PFSK-1 (cell line): Measurements from ENCODE around the gene LGALSL.

Source experiments
- FOXP2 ChIP-seq: optimal IDR thresholded peaks from 2 replicates; pipeline ENCODE3; 2011; ENCODE audit warnings: borderline replicate concordance, control low read depth, inconsistent platforms; ENCODE audit not compliant: insufficient read depth; ENCODE audit errors: extremely low read length, extremely low read depth
- POLR2AphosphoS5 ChIP-seq: IDR thresholded peaks from 2 replicates; pipeline ENCODE4 v1.6.1; 2012; ENCODE audit warnings: low read depth, mild to moderate bottlenecking, control low read depth, low read length, moderate library complexity
- SIN3A ChIP-seq: IDR thresholded peaks from 2 replicates; pipeline ENCODE4 v1.6.1; 2012; ENCODE audit warnings: mild to moderate bottlenecking, low read length, moderate library complexity, borderline replicate concordance; ENCODE audit not compliant: insufficient read depth
- TAF1 ChIP-seq: IDR thresholded peaks from 2 replicates; pipeline ENCODE4 v1.6.1; 2012; ENCODE audit warnings: low read length, control low read depth, borderline replicate concordance; ENCODE audit not compliant: insufficient read depth
- TF ChIP-seq, protein P1 (sequence below), 2 experiments: IDR thresholded peaks; 2 replicates each; pipeline versions ENCODE4 v1.6.1 to v1.8.0; 2011 to 2012; ENCODE audit warnings: low read depth in 2 of 2, low read length in 2 of 2, control low read depth in 1 of 2, inconsistent platforms in 1 of 2, mild to moderate bottlenecking in 1 of 2, moderate library complexity in 1 of 2; ENCODE audit not compliant: insufficient read depth in 1 of 2

LGALSL gene

DNA sequence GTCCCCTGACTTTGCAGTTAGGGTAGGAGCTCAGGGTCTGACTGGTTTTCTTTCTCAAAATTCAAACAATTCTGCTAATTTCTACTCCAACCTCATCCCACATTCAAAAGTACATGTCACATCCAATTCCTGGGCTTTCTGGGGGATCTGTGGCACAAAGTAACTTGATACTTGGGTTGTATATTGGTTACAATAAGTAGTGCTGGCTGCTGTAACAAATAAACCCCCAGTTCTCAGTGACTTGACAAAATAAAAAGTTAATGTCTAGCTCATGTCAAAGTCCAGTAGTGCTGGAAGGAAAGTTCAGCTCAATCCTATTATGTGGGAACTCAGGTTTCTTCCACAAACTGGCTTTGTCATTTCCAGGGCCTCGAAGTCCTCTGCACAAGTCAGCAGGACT is 23.1 kb downstream of the LGALSL start:
- TF ChIP-seq POLR2AphosphoS5: no peak
- TF ChIP-seq, protein P1, sequence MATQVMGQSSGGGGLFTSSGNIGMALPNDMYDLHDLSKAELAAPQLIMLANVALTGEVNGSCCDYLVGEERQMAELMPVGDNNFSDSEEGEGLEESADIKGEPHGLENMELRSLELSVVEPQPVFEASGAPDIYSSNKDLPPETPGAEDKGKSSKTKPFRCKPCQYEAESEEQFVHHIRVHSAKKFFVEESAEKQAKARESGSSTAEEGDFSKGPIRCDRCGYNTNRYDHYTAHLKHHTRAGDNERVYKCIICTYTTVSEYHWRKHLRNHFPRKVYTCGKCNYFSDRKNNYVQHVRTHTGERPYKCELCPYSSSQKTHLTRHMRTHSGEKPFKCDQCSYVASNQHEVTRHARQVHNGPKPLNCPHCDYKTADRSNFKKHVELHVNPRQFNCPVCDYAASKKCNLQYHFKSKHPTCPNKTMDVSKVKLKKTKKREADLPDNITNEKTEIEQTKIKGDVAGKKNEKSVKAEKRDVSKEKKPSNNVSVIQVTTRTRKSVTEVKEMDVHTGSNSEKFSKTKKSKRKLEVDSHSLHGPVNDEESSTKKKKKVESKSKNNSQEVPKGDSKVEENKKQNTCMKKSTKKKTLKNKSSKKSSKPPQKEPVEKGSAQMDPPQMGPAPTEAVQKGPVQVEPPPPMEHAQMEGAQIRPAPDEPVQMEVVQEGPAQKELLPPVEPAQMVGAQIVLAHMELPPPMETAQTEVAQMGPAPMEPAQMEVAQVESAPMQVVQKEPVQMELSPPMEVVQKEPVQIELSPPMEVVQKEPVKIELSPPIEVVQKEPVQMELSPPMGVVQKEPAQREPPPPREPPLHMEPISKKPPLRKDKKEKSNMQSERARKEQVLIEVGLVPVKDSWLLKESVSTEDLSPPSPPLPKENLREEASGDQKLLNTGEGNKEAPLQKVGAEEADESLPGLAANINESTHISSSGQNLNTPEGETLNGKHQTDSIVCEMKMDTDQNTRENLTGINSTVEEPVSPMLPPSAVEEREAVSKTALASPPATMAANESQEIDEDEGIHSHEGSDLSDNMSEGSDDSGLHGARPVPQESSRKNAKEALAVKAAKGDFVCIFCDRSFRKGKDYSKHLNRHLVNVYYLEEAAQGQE (IDR thresholded peaks at IDR 0.05; ENCODE audit: insufficient read depth in 1 of 2, low read depth in 2 of 2, low read length in 2 of 2): no peak
- TF ChIP-seq TAF1: no peak
- TF ChIP-seq FOXP2: no peak
- no peak for TF ChIP-seq SIN3A

DNA sequence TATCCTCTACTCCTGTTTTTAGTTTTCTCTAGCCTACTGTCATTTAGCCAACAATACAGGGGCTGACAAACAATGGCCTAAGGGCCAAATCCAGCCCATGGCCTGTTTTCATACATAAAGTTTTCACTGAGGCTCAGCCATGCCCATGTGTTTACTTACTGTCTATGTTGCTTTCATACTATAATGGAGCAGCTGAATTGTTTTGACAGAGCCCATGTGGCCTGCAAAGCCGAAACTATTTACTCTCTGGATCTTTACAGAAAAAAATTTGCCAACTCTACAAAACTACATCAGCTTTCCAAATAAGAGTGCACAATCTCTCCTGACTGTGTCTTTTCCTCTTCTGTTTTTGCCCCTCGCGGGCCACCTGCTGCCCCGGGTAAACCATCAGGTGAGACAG is 24.0 kb downstream of the LGALSL start:
- TF ChIP-seq FOXP2 (no peak), POLR2AphosphoS5 (no peak), SIN3A (no peak), TAF1 (no peak)
- TF ChIP-seq, protein P1 (IDR thresholded peaks at IDR 0.05; ENCODE audit: insufficient read depth in 1 of 2, low read depth in 2 of 2, low read length in 2 of 2): no peak

DNA sequence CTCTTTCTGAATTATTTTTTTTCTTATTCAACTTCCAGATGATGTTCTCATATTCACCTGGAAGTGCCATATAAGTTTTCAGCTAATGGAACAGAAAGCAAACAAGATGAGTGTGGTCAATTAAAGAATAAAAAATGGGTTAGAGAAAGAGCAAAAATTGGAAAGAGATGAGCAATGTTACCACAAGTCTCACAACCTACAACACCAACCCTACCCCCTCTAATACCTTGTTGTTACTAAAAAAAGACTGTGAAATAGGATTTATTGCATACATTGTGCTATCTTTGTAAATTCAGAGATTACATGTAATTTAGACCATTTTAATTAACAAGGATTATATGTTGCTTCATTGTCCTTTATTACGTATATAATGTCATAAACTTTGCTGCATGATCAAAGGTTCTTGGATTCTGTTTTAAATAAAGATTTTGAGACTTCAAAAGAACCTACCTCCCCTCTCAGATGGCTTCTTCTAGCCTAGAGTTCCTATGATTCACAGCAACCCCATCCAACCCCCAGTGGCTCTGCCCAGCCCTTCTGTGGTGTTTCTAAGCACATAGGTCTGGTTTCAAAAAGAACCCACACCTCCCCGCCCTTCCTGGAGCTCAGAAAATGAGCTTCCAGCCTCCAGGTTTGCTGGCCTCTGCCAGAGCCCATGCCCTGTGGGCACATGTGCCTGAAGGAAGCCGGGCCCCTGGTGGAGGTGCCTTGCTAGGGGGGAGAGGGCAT is 24.7 kb downstream of the LGALSL start:
- TF ChIP-seq, protein P1 (IDR thresholded peaks at IDR 0.05; ENCODE audit: insufficient read depth in 1 of 2, low read depth in 2 of 2, low read length in 2 of 2): no peak
- TF ChIP-seq POLR2AphosphoS5: no peak

DNA sequence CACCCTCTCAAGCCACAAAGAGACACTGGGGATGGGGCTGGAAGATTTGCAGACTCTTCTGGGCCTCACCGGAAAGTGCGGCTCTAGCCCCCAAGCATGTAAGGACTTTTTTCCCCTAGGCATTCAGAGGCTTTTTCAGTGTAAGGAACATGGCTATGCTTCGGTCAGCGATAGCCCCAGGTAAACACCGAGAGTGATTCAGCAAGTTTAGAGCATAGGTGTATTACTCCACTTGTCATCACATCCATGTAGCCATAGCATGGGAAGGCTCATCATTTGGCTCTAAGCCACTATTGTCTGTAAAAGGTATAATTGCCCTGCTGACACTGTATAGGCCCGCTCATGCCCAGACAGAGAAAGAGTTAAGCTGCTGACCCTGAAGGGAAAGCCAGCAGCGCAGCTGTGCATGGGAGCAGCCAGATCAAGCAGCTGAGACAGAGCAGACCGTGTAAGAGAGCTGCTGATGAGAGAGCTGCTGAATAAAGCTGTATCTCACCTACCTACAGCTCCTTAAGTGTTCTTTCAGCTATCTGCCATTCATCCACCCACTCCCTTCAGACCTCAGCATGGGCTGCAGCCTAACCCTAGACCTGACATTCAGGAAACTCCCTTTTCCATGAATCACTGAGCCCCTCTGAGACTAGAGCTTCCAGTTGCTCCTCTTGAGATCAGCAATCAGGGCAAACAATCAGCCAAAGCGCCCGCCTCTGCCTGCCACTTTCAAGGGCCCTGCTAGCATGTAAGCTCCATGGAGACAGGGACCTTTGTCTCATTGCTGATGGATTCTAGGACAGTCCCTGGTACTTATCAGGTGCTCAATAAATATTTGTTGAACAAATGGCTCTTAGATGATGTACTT is 25.5 kb downstream of the LGALSL start:
- TF ChIP-seq FOXP2 (no peak), TAF1 (no peak), POLR2AphosphoS5 (no peak), SIN3A (no peak)
- TF ChIP-seq, protein P1 (IDR thresholded peaks at IDR 0.05; ENCODE audit: insufficient read depth in 1 of 2, low read depth in 2 of 2, low read length in 2 of 2): no peak
